ENCODE results near the gene RPS15A.

The RPS15A gene

DNA sequence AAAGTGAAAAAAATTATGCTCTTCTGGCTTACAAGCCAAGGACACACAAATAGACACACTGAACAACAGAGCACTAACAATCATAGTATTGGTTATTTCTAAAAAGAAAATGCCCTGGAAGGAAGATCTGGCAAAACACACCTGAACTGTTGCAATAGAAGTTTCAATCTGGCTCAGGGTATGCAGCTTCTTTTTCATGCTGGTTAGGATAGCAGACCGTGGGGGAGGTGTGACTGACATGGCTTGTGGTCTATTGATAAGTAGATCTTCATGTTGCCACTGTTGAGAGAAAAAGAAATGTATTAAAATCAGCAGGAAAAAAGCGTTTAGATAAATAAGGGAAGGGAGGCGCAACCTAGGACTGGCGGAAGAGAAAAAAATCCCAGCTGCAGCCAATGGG, 37.8 kb upstream of the RPS15A start:
- no peaks in the 10 kb centered on the region for H3K4me1 ChIP-seq
- H3K9me3 ChIP-seq (replicated peaks in 1 of 11) = peaks cover 6 to 25% (median 18%) of the 10 kb centered on the region in 11 experiments; a peak in 20 of 22 replicates
- H3K9ac ChIP-seq = no peak overlapping the region
- H3K36me3 ChIP-seq = peaks cover 57 to 61% (median 59%) of the 10 kb centered on the region in 11 experiments
- no peak overlapping the region for H3K4me3 ChIP-seq
- H3K27ac ChIP-seq = no peak overlapping the region
- no peak for TF ChIP-seq Cebpa-rat (IDR thresholded peaks at IDR 0.05)
- H3K4me2 ChIP-seq = no peak overlapping the region
- no peaks in the 10 kb centered on the region for H3K27me3 ChIP-seq
- peaks cover 0 to 6% (median 0%) of the 10 kb centered on the region in 11 experiments; a peak in 5 of 22 replicates for H4K20me1 ChIP-seq

DNA sequence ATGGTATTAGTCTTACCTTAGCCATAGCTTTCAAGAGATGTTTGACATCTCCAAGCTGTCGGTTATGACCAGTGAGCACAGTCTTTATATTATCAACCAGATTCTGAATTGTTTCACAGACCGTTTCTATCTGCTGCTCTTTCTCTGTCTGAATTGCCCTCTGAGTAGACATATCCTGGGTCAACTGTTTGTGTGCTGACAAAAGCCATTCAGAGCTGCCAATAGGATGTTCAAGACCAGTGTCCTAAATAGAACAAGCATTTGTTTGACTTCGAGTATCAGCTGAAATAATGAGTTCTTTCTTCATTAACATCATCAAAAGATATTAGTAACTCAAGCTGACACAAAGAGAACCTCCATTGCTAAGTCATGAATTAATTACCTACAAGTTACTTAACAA, 26.2 kb upstream of the RPS15A start:
- Histone ChIP-seq H3K36me3 (peaks cover 73 to 90% (median 85%) of the 10 kb centered on the region in 11 experiments), H3K27ac (no peak overlapping the region), H3K4me2 (no peak overlapping the region), H4K20me1 (peaks cover 0 to 7% (median 3%) of the 10 kb centered on the region in 11 experiments; a peak in 9 of 22 replicates), H3K27me3 (no peaks in the 10 kb centered on the region), H3K4me3 (no peak overlapping the region), H3K9ac (no peak overlapping the region), H3K9me3 (replicated peaks in 1 of 11) (peaks cover 0 to 6% (median 0%) of the 10 kb centered on the region in 11 experiments; a peak in 5 of 22 replicates), H3K4me1 (no peaks in the 10 kb centered on the region)
- no peak for TF ChIP-seq Cebpa-rat (IDR thresholded peaks at IDR 0.05)

DNA sequence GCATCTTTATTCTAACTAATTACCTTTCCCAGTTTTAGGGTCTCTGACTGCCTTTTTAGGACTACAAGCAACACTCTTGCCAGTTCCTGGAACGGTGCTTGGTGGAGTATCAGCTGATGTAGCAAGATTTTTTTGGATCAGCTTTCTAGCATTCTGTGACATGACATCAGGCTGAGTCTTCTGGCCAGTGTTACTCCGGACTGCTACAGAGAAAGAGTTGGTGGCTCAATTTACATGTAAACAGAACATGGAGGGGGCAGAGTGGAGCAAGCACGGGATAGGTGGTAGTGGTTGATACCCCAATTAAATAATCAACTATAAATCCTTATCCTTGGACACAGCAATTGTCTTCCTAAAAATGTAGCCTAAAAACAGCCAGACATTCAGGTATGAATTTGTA, 21.8 kb upstream of the RPS15A start:
- Histone ChIP-seq H3K27me3 (no peaks in the 10 kb centered on the region), H4K20me1 (peaks cover 0 to 5% (median 0%) of the 10 kb centered on the region in 11 experiments; a peak in 2 of 22 replicates), H3K9me3 (replicated peaks in 1 of 11) (peaks cover 0 to 6% (median 0%) of the 10 kb centered on the region in 11 experiments; a peak in 5 of 22 replicates), H3K4me2 (no peak overlapping the region), H3K4me1 (peaks cover 0 to 4% (median 0%) of the 10 kb centered on the region in 10 experiments; a peak in 5 of 20 replicates), H3K4me3 (no peak overlapping the region), H3K36me3 (peaks cover 87 to 94% (median 89%) of the 10 kb centered on the region in 11 experiments), H3K9ac (no peak overlapping the region), H3K27ac (no peak overlapping the region)
- no peak for TF ChIP-seq Cebpa-rat (IDR thresholded peaks at IDR 0.05)

DNA sequence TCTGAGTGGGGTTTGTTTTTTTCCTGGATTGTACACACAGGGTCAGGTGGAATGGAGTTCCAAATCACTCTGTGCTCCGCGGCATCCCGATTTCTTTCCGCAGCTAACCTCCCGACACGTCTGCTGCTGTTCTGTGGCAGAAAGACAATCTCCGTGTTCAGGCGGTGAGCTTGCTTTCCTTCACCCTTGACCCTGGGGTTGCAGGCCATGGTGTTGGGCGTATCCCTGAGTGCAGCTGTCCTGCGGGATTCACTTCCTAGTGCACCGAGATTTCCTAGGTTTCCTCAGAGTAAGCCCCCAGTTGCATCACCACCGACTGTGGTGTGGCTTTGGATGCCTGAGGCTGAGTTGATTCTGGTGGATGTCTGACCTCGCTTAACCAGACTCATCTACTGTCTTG, 19.0 kb upstream of the RPS15A start:
- H3K36me3 ChIP-seq = peaks cover 64 to 83% (median 69%) of the 10 kb centered on the region in 11 experiments

DNA sequence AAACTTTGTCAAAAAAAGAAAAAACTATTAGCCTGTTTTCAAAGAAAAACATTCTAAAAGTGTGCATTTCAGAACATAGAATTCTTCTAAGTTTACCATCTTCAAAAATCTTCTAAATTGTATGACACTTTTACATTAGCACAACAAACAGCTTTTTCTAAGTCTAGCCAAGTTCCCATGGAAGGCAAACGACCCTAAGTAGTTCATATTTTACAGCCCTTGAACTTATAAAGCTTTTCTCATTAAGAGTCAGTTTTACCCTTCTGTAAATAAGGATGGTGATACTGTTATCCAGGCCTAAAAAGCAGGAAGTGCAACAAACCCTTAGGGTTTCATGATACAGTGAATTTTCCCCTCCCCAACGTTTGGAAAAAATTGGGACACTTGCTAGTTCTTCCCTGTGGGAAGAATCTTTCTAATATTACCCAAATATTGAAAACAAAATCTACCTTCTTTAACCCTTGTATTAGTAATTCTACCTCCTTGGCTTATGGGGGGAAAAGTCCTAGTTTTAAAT, 15.2 kb upstream of the RPS15A start:
- Histone ChIP-seq H3K4me3 (no peak overlapping the region), H3K9ac (peak overlapping the region in 3 of 11 experiments; percentile 71 to 83 (median 74); a peak in 5 of 22 replicates), H3K36me3 (peaks cover 37 to 64% (median 44%) of the 10 kb centered on the region in 11 experiments), H3K27ac (peak overlapping the region in 9 of 11 experiments; percentile 34 to 98 (median 92); a peak in 14 of 22 replicates), H3K27me3 (no peaks in the 10 kb centered on the region), H3K9me3 (replicated peaks in 1 of 11) (peaks cover 0 to 6% (median 0%) of the 10 kb centered on the region in 11 experiments; a peak in 3 of 22 replicates), H4K20me1 (peaks cover 2 to 16% (median 9%) of the 10 kb centered on the region in 11 experiments; a peak in 21 of 22 replicates), H3K4me1 (peaks cover 22 to 56% (median 45%) of the 10 kb centered on the region in 10 experiments), H3K4me2 (peak overlapping the region in 6 of 11 experiments; percentile 35 to 88 (median 75); a peak in 11 of 22 replicates)
- no peak for TF ChIP-seq Cebpa-rat (IDR thresholded peaks at IDR 0.05)

More for the DNA sequence above, 19.0 kb upstream of the RPS15A start:
- no peaks in the 10 kb centered on the region for H3K27me3 ChIP-seq
- H3K27ac ChIP-seq = no peak overlapping the region
- peaks cover 0 to 4% (median 0%) of the 10 kb centered on the region in 11 experiments; a peak in 3 of 22 replicates for H3K9me3 ChIP-seq (replicated peaks in 1 of 11)
- TF ChIP-seq Cebpa-rat (IDR thresholded peaks at IDR 0.05) = no peak
- H3K4me3 ChIP-seq = no peak overlapping the region
- H3K4me1 ChIP-seq = peaks cover 7 to 32% (median 22%) of the 10 kb centered on the region in 10 experiments
- H3K9ac ChIP-seq = no peak overlapping the region
- H4K20me1 ChIP-seq = peaks cover 0 to 6% (median 0%) of the 10 kb centered on the region in 11 experiments; a peak in 2 of 22 replicates
- H3K4me2 ChIP-seq = no peak overlapping the region

DNA sequence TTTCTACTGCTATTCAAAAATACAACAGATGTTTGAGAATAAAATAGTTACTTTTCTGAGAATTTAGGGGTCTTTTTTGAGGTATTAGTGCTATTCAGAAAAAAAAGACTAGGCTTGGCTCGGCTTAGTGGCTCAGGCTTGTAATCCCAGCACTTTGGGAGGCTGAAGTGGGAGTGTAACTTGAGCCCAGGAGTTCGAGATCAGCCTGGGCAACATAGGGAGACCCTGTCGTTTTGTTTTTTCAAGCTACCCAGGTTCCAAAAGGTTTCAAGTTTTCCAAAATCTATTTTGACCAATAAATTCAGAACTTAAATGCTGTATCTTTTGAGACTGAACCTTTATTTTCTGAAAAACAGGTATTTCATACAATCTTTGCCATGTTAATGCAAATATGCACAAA, 14.4 kb upstream of the RPS15A start:
- H4K20me1 ChIP-seq = peaks cover 9 to 24% (median 16%) of the 10 kb centered on the region in 11 experiments; a peak in 21 of 22 replicates
- H3K4me1 ChIP-seq = peaks cover 30 to 60% (median 52%) of the 10 kb centered on the region in 10 experiments
- H3K27ac ChIP-seq = peak overlapping the region; percentile 38 to 98 (median 90); a peak in 20 of 22 replicates
- peak overlapping the region; percentile 2 to 88 (median 70); a peak in 18 of 22 replicates for H3K4me2 ChIP-seq
- H3K9ac ChIP-seq = peak overlapping the region; percentile 24 to 83 (median 69); a peak in 20 of 22 replicates
- H3K9me3 ChIP-seq (replicated peaks in 1 of 11) = peaks cover 0 to 6% (median 0%) of the 10 kb centered on the region in 11 experiments; a peak in 3 of 22 replicates
- H3K4me3 ChIP-seq = peak overlapping the region in 3 of 10 experiments; percentile 2 to 41 (median 4); a peak in 3 of 20 replicates
- H3K27me3 ChIP-seq = no peaks in the 10 kb centered on the region
- H3K36me3 ChIP-seq = peaks cover 30 to 61% (median 39%) of the 10 kb centered on the region in 11 experiments
- no peak for TF ChIP-seq Cebpa-rat (IDR thresholded peaks at IDR 0.05)

DNA sequence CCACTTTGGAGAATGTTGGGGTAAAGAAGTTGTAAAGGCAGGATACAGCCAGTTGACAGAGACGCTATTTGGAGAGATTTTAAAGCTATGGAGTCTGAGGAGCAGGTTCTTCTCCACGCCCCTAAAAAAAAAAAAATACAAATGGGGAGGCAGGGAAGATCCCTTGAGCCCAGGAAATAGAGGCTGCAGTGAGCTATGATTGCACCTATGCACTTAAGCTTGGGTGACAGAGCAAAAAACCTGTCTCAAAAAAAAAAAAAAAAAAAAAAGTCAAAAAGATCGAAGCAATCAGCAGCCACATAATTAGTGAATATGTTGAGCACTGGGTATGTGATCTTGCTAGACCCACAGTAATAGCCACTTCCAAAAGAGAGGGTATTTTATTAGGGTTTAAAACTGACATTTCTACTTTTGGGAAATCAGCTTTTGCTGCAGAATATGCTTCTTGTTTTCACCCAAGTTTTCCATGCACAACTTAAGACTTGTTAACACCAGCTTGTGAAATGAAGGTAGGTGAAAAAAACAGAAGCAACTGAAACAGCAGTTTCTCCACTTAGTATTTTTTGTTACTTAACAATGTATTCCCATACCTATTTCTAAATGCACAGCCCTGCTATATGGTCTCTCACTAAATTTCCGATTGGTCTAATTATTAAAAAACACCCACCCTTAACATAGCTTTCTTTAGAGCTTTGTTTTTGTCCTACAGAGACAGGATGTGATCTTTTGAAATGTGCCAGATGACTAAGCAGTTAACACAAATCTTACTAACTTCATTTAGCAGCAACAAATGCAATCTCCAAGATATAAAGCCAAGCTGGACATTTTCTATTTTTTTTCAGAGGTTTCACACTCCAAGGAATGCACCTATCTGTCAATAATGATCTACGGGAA, 13.7 kb upstream of the RPS15A start:
- 0 out of 22 replicates have a peak, but pooled peaks of 1 of the 11 experiments have one; percentile 15 for TF ChIP-seq Cebpa-rat (IDR thresholded peaks at IDR 0.05)
- Histone ChIP-seq H4K20me1 (peaks cover 16 to 31% (median 24%) of the 10 kb centered on the region in 11 experiments; a peak in 21 of 22 replicates), H3K4me1 (peaks cover 37 to 68% (median 60%) of the 10 kb centered on the region in 10 experiments), H3K4me2 (peak overlapping the region; percentile 2 to 88 (median 70); a peak in 21 of 22 replicates), H3K27ac (peak overlapping the region; percentile 38 to 98 (median 90); a peak in 20 of 22 replicates), H3K4me3 (peak overlapping the region in 3 of 10 experiments; percentile 2 to 41 (median 4); a peak in 4 of 20 replicates), H3K9me3 (replicated peaks in 1 of 11) (peaks cover 0 to 6% (median 0%) of the 10 kb centered on the region in 11 experiments; a peak in 3 of 22 replicates), H3K27me3 (no peaks in the 10 kb centered on the region), H3K36me3 (peaks cover 23 to 61% (median 37%) of the 10 kb centered on the region in 11 experiments), H3K9ac (peak overlapping the region; percentile 24 to 83 (median 69); a peak in 20 of 22 replicates)

DNA sequence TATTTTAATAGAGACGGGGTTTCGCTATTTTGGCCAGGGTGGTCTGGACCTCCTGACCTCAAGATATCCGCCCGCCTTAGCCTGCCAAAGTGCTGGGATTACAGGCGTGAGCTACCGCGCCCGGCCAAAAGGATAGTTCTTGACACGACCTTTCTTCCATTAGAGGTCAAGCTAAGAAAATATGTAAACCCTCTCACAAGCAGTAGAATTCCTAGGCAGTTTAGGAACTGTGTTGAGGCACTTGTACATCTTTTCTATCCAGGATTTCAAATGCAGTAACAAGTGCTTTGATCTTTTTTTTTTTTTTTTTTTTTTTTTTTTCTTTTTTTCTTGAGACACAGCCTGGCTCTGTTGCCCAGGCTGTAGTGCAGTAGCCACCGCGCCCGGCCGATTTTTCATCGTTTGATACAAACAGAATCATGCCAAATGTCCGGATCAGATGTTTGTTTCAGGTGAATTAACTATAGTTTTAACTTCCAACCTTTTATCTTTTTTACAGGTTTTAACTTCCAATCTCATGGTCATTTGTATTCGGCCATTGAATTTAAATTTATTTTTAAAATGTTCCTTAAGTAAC, 12.7 kb upstream of the RPS15A start:
- peak overlapping the region in 4 of 10 experiments; percentile 57 to 91 (median 66); a peak in 2 of 20 replicates for H3K4me3 ChIP-seq
- peaks cover 41 to 77% (median 69%) of the 10 kb centered on the region in 10 experiments for H3K4me1 ChIP-seq
- no peaks in the 10 kb centered on the region for H3K27me3 ChIP-seq
- H3K4me2 ChIP-seq = peak overlapping the region; percentile 56 to 94 (median 78); a peak in 20 of 22 replicates
- H3K36me3 ChIP-seq = peaks cover 21 to 61% (median 37%) of the 10 kb centered on the region in 11 experiments; a peak in 21 of 22 replicates
- H3K9me3 ChIP-seq (replicated peaks in 1 of 11) = peaks cover 0 to 6% (median 0%) of the 10 kb centered on the region in 11 experiments; a peak in 3 of 22 replicates
- peak overlapping the region in 9 of 11 experiments; percentile 52 to 98 (median 92); a peak in 17 of 22 replicates for H3K27ac ChIP-seq
- TF ChIP-seq Cebpa-rat (IDR thresholded peaks at IDR 0.05) = no peak
- H3K9ac ChIP-seq = peak overlapping the region in 7 of 11 experiments; percentile 57 to 98 (median 69); a peak in 9 of 22 replicates
- peaks cover 25 to 41% (median 33%) of the 10 kb centered on the region in 11 experiments; a peak in 21 of 22 replicates for H4K20me1 ChIP-seq

All from BLaER1 treated with 17β-estradiol and CSF1 and Interleukin-3, amounts not matched to agents 10 nM and 100 nM (cell line).